ENCODE data around the gene MTARC1.

DNA sequence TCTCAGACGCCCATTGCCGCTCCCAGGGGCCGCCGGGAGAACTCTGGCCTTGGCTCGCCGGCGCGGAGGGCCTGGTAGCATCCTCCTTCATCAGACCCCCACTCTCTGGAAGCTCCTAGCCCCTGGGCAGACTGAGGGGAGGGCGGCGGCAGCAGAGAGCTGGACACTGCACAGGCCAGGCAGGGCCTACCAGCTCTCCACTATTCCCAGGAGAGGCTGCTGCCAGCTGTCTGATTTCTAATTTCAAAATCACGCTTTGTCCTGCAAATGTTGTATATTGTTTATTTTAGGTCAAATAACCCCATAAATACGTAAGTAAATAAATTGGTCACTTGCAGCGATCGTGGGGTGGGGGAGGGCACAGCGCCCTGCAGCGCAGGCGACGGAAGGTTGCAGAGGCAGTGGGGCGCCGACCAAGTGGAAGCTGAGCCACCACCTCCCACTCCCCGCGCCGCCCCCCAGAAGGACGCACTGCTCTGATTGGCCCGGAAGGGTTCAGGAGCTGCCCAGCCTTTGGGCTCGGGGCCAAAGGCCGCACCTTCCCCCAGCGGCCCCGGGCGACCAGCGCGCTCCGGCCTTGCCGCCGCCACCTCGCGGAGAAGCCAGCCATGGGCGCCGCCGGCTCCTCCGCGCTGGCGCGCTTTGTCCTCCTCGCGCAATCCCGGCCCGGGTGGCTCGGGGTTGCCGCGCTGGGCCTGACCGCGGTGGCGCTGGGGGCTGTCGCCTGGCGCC is at the start of gene MTARC1:
- TF ChIP-seq, protein P1, sequence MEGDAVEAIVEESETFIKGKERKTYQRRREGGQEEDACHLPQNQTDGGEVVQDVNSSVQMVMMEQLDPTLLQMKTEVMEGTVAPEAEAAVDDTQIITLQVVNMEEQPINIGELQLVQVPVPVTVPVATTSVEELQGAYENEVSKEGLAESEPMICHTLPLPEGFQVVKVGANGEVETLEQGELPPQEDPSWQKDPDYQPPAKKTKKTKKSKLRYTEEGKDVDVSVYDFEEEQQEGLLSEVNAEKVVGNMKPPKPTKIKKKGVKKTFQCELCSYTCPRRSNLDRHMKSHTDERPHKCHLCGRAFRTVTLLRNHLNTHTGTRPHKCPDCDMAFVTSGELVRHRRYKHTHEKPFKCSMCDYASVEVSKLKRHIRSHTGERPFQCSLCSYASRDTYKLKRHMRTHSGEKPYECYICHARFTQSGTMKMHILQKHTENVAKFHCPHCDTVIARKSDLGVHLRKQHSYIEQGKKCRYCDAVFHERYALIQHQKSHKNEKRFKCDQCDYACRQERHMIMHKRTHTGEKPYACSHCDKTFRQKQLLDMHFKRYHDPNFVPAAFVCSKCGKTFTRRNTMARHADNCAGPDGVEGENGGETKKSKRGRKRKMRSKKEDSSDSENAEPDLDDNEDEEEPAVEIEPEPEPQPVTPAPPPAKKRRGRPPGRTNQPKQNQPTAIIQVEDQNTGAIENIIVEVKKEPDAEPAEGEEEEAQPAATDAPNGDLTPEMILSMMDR (IDR thresholded peaks at IDR 0.05), result peak in 1 of 3 donors; percentile 11
- TF ChIP-seq POLR2A (IDR thresholded peaks at IDR 0.05) (no peak), EP300 (IDR thresholded peaks at IDR 0.05) (no peak)

Data from ovary (tissue), 3 donors.